HepG2 (cell line): ENCODE results near the gene PDLIM5. TPM values are rescaled to one million over a fixed set of nuclear protein-coding genes. Genes with fewer than 3 reads are reported as not detected.

Experiments
- BORCS8-MEF2B ChIP-seq: sonication (generic); formaldehyde crosslinking; IDR thresholded peaks from 2 replicates; pipeline ENCODE4 v1.8.0; 2022; ENCODE audit warnings: mild to moderate bottlenecking, missing genetic modification reagents
- ELK4 ChIP-seq: sonication (generic); formaldehyde crosslinking; IDR thresholded peaks from 2 replicates; pipeline ENCODE4 v1.9.0; 2021; ENCODE audit warnings: missing genetic modification reagents, borderline replicate concordance
- HOXA9 ChIP-seq: sonication (generic); formaldehyde crosslinking; IDR thresholded peaks from 2 replicates; pipeline ENCODE4 v1.8.1; 2022; ENCODE audit warnings: missing genetic modification reagents, mild to moderate bottlenecking, moderate library complexity, borderline replicate concordance
- MIER3 ChIP-seq: IDR thresholded peaks from 2 replicates; pipeline ENCODE4 v1.6.1; 2016; ENCODE audit warnings: missing compliant biosample characterization, borderline replicate concordance
- NCOA5 ChIP-seq: sonication (generic); formaldehyde crosslinking; IDR thresholded peaks from 2 replicates; pipeline ENCODE4 v1.4.0; 2020; ENCODE audit warnings: missing genetic modification reagents
- PAWR ChIP-seq: sonication (generic); formaldehyde crosslinking; IDR thresholded peaks from 2 replicates; pipeline ENCODE4 v1.4.0; 2020; ENCODE audit warnings: missing genetic modification reagents, mild to moderate bottlenecking, borderline replicate concordance
- TFDP2 ChIP-seq: sonication (generic); formaldehyde crosslinking; IDR thresholded peaks from 2 replicates; pipeline ENCODE4 v1.4.0; 2020; ENCODE audit warnings: missing genetic modification reagents
- THAP9 ChIP-seq: sonication (generic); formaldehyde crosslinking; IDR thresholded peaks from 2 replicates; pipeline ENCODE4; 2020; ENCODE audit warnings: missing genetic modification reagents, mild to moderate bottlenecking, borderline replicate concordance
- TRAFD1 ChIP-seq: sonication (generic); formaldehyde crosslinking; IDR thresholded peaks from 2 replicates; pipeline ENCODE4 v1.5.1; 2020; ENCODE audit warnings: missing genetic modification reagents, mild to moderate bottlenecking, borderline replicate concordance
- ZBTB2 ChIP-seq: sonication (generic); formaldehyde crosslinking; IDR thresholded peaks from 2 replicates; pipeline ENCODE4 v1.8.0; 2022; ENCODE audit warnings: low read depth, missing genetic modification reagents
- ZFP62 ChIP-seq: sonication (generic); formaldehyde crosslinking; IDR thresholded peaks from 2 replicates; pipeline ENCODE4 v1.4.0; 2020; ENCODE audit warnings: missing genetic modification reagents
- ZMYM4 ChIP-seq: sonication (generic); formaldehyde crosslinking; IDR thresholded peaks from 2 replicates; pipeline ENCODE4 v1.8.1; 2023; ENCODE audit warnings: mild to moderate bottlenecking, missing genetic modification reagents
- ZNF362 ChIP-seq: sonication (generic); formaldehyde crosslinking; IDR thresholded peaks from 2 replicates; pipeline ENCODE4 v1.4.0; 2020; ENCODE audit warnings: missing genetic modification reagents, mild to moderate bottlenecking, borderline replicate concordance
- ZNF615 ChIP-seq: sonication (generic); formaldehyde crosslinking; IDR thresholded peaks from 2 replicates; pipeline ENCODE4 v1.5.0; 2020; ENCODE audit warnings: mild to moderate bottlenecking, missing genetic modification reagents, borderline replicate concordance
- ZNF891 ChIP-seq: sonication (generic); formaldehyde crosslinking; IDR thresholded peaks from 2 replicates; pipeline ENCODE4 v1.5.0; 2020; ENCODE audit warnings: mild to moderate bottlenecking, missing genetic modification reagents
- polyA plus RNA-seq, 8 experiments: library from polyadenylated mRNA; depleted of rRNA in 3 of 8; stranded (reverse) in 7 of 8; unstranded in 1 of 8; fragments of >200 nt; fragmentation: Illumina TruSeq in 4 of 8; extraction: Trizol in 4 of 8; gene quantifications; 2 replicates each; pipeline versions ENCODE4 v1.2.1 to v1.2.3, GENCODE V29; 2011 to 2016; ENCODE audit warnings: low read depth in 4 of 8, missing spikeins in 1 of 8, mixed read lengths in 1 of 8; ENCODE audit not compliant: insufficient read depth in 1 of 8
- total RNA-seq, 5 experiments: library from RNA; depleted of rRNA; stranded (reverse); fragments of >200 nt; fragmentation: Illumina TruSeq; extraction: Trizol; gene quantifications; 2 replicates each; pipeline ENCODE4 v1.2.3, GENCODE V29; 2016; ENCODE audit warnings: low read depth in 1 of 5

Gene PDLIM5
- total and polyA plus RNA-seq, 2 of the 13 experiments (the other 11 are each of a cell fraction or from before 2014, with no cell fraction given): 52.8 to 119 TPM

GRCh38 chr4:94564252-94564651, 112.5 kb downstream of the PDLIM5 start (continued):
- TF ChIP-seq THAP9 (CRISPR knock-in tag) (no peak), TFDP2 (no peak), ZNF891 (no peak), NCOA5 (CRISPR knock-in tag) (no peak), ZBTB2 (no peak), TRAFD1 (no peak), ZNF615 (CRISPR knock-in tag) (no peak), PAWR (CRISPR knock-in tag) (no peak), ZNF362 (CRISPR knock-in tag) (peak; percentile 13; the same call in 1 of the 2 replicates), HOXA9 (no peak), BORCS8-MEF2B (CRISPR knock-in tag) (no peak), ZMYM4 (CRISPR knock-in tag) (peak; percentile 95), MIER3 (CRISPR knock-in tag) (peak; percentile 73; the same call in 1 of the 2 replicates), ZFP62 (no peak), ELK4 (CRISPR knock-in tag) (no peak)
